ENCODE data around the gene TYROBP.

Gene TYROBP

GRCh38 chr19:35904311-35905068 lies 3.6 kb downstream of the TYROBP start:
- H3K4me3 ChIP-seq (ENCODE audit: low read depth, low read length) = no peak overlapping the region
- DNase-seq (ENCODE audit: low read depth) = no peak
- TF ChIP-seq, protein P1, sequence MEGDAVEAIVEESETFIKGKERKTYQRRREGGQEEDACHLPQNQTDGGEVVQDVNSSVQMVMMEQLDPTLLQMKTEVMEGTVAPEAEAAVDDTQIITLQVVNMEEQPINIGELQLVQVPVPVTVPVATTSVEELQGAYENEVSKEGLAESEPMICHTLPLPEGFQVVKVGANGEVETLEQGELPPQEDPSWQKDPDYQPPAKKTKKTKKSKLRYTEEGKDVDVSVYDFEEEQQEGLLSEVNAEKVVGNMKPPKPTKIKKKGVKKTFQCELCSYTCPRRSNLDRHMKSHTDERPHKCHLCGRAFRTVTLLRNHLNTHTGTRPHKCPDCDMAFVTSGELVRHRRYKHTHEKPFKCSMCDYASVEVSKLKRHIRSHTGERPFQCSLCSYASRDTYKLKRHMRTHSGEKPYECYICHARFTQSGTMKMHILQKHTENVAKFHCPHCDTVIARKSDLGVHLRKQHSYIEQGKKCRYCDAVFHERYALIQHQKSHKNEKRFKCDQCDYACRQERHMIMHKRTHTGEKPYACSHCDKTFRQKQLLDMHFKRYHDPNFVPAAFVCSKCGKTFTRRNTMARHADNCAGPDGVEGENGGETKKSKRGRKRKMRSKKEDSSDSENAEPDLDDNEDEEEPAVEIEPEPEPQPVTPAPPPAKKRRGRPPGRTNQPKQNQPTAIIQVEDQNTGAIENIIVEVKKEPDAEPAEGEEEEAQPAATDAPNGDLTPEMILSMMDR (IDR thresholded peaks at IDR 0.05; ENCODE audit: low read depth, low read length, missing control alignments) = no peak

- H3K4me3 ChIP-seq (ENCODE audit: low read depth, low read length) = peak overlapping the region; percentile 54
- peak; percentile 84 for DNase-seq (ENCODE audit: low read depth)
- TF ChIP-seq, protein P1 (IDR thresholded peaks at IDR 0.05; ENCODE audit: low read depth, low read length, missing control alignments) = no peak
Observed at GRCh38 chr19:35903550-35904179, 4.4 kb downstream of the TYROBP start.

GRCh38 chr19:35902870-35903475 lies 5.1 kb downstream of the TYROBP start:
- no peak for DNase-seq (ENCODE audit: low read depth)
- TF ChIP-seq, protein P1 (IDR thresholded peaks at IDR 0.05; ENCODE audit: low read depth, low read length, missing control alignments) = no peak
- H3K4me3 ChIP-seq (ENCODE audit: low read depth, low read length) = peak overlapping the region; percentile 54

GRCh38 chr19:35901854-35902661 lies 6.0 kb downstream of the TYROBP start, which contains the start of gene HCST:
Gene HCST, plus strand, starts transcription at chr19:35902529. Its CDS starts 65 bp downstream, at chr19:35902594.
- peak within 1 kb of the TSS; percentile 54 for H3K4me3 ChIP-seq (ENCODE audit: low read depth, low read length)
- peak; percentile 53 for DNase-seq (ENCODE audit: low read depth)
- TF ChIP-seq, protein P1 (IDR thresholded peaks at IDR 0.05; ENCODE audit: low read depth, low read length, missing control alignments) = no peak

DNA sequence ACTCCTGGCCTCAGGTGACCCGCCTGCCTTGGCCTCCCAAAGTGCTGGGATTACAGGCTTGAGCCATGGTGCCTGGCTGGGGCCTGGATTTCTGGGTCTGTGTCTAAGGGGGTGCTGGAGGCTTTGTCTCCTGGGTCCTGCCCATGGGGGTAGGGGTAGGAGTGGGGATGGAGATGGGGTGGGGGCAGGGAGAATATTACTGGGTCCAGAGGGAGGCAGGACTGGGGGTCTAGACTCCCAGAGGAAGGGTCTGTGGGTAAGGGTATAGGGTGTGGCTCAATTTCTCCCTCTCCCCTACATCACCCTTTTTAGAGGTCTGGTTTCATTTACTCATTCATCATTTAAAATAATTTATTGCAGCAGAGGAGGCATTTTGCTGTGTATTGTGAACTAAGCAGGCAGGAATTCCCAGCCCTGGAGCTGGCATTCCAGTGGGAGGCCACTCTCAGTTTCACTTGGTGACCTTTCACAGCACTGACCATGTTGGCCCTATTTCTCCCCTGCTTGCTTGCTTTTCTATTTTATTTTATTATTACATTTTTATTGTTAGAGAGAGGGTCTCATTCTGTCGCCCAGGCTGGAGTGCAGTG lies 6.9 kb downstream of the TYROBP start:
- TF ChIP-seq, protein P1 (IDR thresholded peaks at IDR 0.05; ENCODE audit: low read depth, low read length, missing control alignments) = no peak
- H3K4me3 ChIP-seq (ENCODE audit: low read depth, low read length) = peak overlapping the region; percentile 93
- no peak for DNase-seq (ENCODE audit: low read depth)

DNA sequence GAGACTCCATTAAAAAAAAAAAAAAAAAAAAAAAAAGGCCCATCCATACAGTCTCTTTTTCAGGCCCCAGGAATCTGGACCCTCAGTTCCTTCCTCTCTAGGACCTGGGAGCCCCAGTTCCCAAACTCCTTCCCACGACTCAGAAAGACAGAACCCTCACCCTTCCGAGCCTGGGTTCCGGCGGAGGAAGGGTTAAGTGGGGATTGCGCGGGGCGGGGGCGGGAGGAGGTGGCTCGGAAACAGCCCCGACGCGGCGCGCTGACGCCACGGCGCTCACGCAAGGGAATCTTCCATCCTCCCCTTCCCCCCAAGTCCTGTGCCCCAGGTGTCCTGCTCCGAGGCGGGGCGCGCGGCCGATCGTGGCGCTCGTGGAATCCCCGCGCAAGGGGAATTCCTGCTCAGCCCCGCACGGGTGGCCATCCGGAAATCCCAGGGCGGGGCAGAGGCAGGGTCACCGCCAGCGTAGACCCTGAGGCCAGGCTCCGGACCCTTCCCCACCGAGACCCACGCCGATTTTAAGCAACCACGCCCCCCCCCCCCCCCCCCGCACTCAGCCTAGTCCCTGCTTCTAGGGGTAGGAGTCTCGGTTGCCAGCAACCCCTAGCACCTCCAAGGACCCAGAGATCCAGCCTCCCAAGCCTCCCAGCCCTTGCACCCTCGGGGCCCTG lies 8.4 kb downstream of the TYROBP start:
- peak; percentile 78 for DNase-seq (ENCODE audit: low read depth)
- TF ChIP-seq, protein P1 (IDR thresholded peaks at IDR 0.05; ENCODE audit: low read depth, low read length, missing control alignments) = no peak
- H3K4me3 ChIP-seq (ENCODE audit: low read depth, low read length) = peak overlapping the region; percentile 93
